Osteocyte (in vitro differentiated cells): ENCODE data around the gene ANXA7. TPM values are rescaled to one million over a fixed set of nuclear protein-coding genes. Genes with fewer than 3 reads are reported as not detected.

ENCODE experiments used
- DNase-seq: peaks from one replicate; pipeline ENCODE4 v3.0.0; 2021; ENCODE audit warnings: mixed read lengths; ENCODE audit not compliant: unreplicated experiment; ENCODE audit errors: extremely low spot score
- H3K27ac Mint-ChIP-seq: one replicate; pipeline ENCODE4 v1.8.0; 2021; ENCODE audit warnings: mild to moderate bottlenecking, mixed read lengths; ENCODE audit not compliant: unreplicated experiment
- H3K27me3 Mint-ChIP-seq: one replicate; pipeline ENCODE4 v1.8.0; 2021; ENCODE audit warnings: mixed read lengths; ENCODE audit not compliant: unreplicated experiment
- H3K36me3 Mint-ChIP-seq: one replicate; pipeline ENCODE4 v1.8.0; 2021; ENCODE audit warnings: mixed read lengths; ENCODE audit not compliant: unreplicated experiment
- H3K4me1 Mint-ChIP-seq: one replicate; pipeline ENCODE4 v1.8.0; 2021; ENCODE audit warnings: mixed read lengths; ENCODE audit not compliant: unreplicated experiment
- H3K4me3 Mint-ChIP-seq: one replicate; pipeline ENCODE4 v1.8.0; 2021; ENCODE audit warnings: mild to moderate bottlenecking, moderate library complexity, mixed read lengths; ENCODE audit not compliant: unreplicated experiment
- H3K9me3 Mint-ChIP-seq: one replicate; pipeline ENCODE4 v1.8.0; 2021; ENCODE audit warnings: mixed read lengths; ENCODE audit not compliant: unreplicated experiment
- total RNA-seq: library from RNA; stranded (reverse); gene quantifications from 2 replicates; pipeline ENCODE4 v1.2.1, GENCODE V29; 2021
- TF ChIP-seq, protein P1 (sequence below): fragments of 200-600 bp; sonication (generic); IDR thresholded peaks from 2 replicates; pipeline ENCODE4 v1.5.0; 2021; ENCODE audit warnings: antibody characterized with exemption, mild to moderate bottlenecking, moderate library complexity

ANXA7 gene
- total RNA-seq, 1 donor from 2014 or later: 83.5 TPM

DNA sequence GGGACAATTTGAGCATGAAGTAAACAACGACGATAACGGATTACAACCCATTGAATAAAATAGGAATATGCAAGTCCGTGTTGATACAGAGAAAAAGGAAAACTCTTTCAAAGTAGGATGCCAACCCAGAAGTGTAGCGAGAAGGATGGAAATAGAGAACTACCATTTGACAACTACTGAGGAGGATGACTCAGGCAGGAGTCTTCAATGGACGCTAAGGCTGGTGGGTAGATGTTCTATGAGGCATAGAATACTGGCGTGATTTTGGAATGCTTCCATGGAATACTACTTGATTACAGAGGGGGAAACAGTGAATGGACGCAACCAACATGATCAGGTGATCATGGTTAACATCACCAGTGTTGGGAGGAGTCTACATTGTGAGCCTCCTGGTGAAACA lies 54.4 kb downstream of the ANXA7 start:
- Mint-ChIP-seq H3K27me3 (peaks cover 29% of the 10 kb centered on the region), H3K36me3 (peaks cover 10% of the 10 kb centered on the region), H3K9me3 (peaks cover 13% of the 10 kb centered on the region), H3K27ac (no peak overlapping the region), H3K4me3 (peak overlapping the region; percentile 26), H3K4me1 (peaks cover 10% of the 10 kb centered on the region)
- TF ChIP-seq, protein P1, sequence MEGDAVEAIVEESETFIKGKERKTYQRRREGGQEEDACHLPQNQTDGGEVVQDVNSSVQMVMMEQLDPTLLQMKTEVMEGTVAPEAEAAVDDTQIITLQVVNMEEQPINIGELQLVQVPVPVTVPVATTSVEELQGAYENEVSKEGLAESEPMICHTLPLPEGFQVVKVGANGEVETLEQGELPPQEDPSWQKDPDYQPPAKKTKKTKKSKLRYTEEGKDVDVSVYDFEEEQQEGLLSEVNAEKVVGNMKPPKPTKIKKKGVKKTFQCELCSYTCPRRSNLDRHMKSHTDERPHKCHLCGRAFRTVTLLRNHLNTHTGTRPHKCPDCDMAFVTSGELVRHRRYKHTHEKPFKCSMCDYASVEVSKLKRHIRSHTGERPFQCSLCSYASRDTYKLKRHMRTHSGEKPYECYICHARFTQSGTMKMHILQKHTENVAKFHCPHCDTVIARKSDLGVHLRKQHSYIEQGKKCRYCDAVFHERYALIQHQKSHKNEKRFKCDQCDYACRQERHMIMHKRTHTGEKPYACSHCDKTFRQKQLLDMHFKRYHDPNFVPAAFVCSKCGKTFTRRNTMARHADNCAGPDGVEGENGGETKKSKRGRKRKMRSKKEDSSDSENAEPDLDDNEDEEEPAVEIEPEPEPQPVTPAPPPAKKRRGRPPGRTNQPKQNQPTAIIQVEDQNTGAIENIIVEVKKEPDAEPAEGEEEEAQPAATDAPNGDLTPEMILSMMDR: no peak
- DNase-seq: no peak

DNA sequence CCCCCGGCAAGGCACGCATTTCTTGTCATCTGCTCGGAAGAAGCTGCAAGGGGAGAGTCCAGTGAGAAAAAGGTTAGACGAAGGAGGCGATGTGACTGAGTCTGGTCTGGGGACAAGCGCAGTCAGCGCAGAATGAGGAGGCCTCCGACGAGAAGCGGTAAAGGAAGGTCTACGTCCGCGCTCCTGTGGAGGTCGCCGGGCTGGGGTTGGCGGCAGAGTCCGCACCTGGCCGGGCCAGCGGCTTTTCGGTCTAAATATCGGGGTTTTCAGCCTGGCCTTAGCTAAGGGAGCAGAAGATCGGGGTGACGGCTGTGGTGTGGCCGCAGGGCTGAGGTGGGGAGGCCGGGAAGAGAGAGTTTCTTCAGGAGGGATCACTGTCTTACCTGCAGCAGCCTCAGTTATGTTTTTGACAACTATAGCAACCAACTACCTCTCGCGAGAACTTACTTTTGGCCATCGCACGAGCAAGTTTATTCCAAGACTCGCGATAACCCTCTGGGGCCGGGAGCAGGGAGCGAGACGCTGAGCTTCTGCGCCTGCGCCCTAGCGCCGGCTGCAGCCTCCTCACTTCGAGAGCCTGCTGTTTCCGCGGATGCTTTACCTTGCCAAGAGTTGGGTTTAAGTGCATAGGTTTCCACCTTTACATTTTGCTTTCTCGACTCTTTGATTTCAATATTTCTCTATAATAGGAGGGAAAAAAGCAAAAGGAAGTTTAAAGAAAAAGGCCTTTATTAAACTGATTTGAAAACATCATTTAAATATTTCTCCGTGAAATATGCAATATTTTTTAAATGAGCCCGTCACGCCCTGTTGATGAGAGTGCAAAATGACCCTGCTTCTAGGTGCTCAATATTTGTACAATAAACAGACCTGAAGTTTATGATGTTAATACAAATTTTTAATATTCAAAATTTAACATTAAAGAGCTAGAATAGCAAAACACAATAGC lies 55.3 kb downstream of the ANXA7 start, which contains the start of gene CFAP70:
Gene CFAP70, minus strand, starts transcription at position 534 of the 949 bp plus-strand sequence. CDS start 4,068 bp downstream, outside the sequence.
- Mint-ChIP-seq H3K36me3 (peaks cover 10% of the 10 kb centered on the region), H3K27ac (peak within 1 kb of the TSS; percentile 91)

DNA sequence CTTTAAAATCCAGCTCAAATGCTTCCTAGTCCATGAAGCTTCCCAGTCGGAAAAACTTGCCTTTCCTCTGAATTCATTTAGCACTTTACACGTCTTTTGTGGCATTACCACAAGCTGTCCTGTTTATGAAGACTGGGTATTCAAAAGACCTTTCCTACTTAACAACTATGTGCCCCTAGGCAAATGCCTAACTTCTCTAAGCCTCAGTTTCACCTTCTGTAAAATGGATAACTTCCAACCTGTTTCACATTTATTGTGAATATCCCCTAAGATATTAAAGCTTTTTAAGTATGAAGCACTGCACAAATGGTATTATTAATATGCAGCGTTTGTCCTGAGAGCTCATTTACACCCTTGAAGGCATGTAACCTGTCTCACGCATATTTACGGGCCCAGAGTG lies 56.0 kb downstream of the ANXA7 start:
- Mint-ChIP-seq H3K9me3 (peaks cover 12% of the 10 kb centered on the region), H3K27ac (peak overlapping the region; percentile 91), H3K4me3 (peak overlapping the region; percentile 89), H3K27me3 (peaks cover 39% of the 10 kb centered on the region), H3K4me1 (peaks cover 10% of the 10 kb centered on the region), H3K36me3 (peaks cover 9% of the 10 kb centered on the region)
- TF ChIP-seq, protein P1: no peak
- no peak for DNase-seq

More for the DNA sequence above, 55.3 kb downstream of the ANXA7 start, which contains the start of gene CFAP70:
- DNase-seq: peak; percentile 98
- H3K27me3 Mint-ChIP-seq: peaks cover 34% of the 10 kb centered on the region
- H3K9me3 Mint-ChIP-seq: peaks cover 13% of the 10 kb centered on the region
- H3K4me1 Mint-ChIP-seq: peaks cover 10% of the 10 kb centered on the region
- H3K4me3 Mint-ChIP-seq: peak within 1 kb of the TSS; percentile 89
- TF ChIP-seq, protein P1: no peak

DNA sequence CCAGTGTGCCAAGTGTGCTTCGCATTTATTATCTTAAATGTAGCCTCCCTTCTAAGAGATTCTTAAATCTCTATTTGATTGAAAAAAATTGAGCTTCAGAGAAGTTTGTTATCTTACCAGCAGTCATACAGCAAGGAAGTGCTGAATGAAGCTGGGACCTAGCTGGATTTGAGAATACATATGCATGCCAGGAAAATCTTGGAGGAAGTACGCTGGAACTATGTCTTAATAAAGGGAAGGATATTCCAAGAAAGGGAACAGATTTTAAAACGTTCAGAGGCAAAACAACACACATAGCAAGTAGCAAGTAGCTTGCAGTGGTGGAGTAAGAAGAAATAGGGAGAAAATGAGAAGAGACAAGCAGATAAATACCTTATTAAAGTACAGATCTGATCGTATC lies 56.7 kb downstream of the ANXA7 start:
- peak overlapping the region; percentile 50 for H3K4me3 Mint-ChIP-seq
- no peak for DNase-seq

More for the DNA sequence above, 56.7 kb downstream of the ANXA7 start:
- Mint-ChIP-seq H3K27me3 (peaks cover 46% of the 10 kb centered on the region), H3K27ac (no peak overlapping the region), H3K9me3 (peaks cover 6% of the 10 kb centered on the region), H3K4me1 (peaks cover 10% of the 10 kb centered on the region), H3K36me3 (peaks cover 2% of the 10 kb centered on the region)
- TF ChIP-seq, protein P1: no peak
